Hepatocyte (in vitro differentiated cells): Measurements from ENCODE around the gene WNT11. TPM values are rescaled to one million over a fixed set of nuclear protein-coding genes. Genes with fewer than 3 reads are reported as not detected.

Source experiments
- DNase-seq: peaks from one replicate; pipeline ENCODE4 v3.0.0-alpha.2; 2016; ENCODE audit warnings: low spot score
- H2AFZ ChIP-seq: fragments of 200-600 bp; sonication (generic); 2 replicates; pipeline ENCODE4 v1.6.0; 2016; ENCODE audit warnings: antibody characterized with exemption, mild to moderate bottlenecking
- H3K27ac ChIP-seq: fragments of 200-600 bp; sonication (generic); 2 replicates; pipeline ENCODE4 v1.5.1; 2016; ENCODE audit warnings: mild to moderate bottlenecking
- H3K27me3 ChIP-seq: fragments of 200-600 bp; sonication (generic); 2 replicates; pipeline ENCODE4 v1.6.1; 2016
- H3K36me3 ChIP-seq: fragments of 200-600 bp; sonication (generic); replicated peaks from 2 replicates; pipeline ENCODE4 v1.5.1; 2016; ENCODE audit warnings: low read depth; ENCODE audit not compliant: insufficient read depth
- H3K4me1 ChIP-seq: fragments of 200-600 bp; sonication (generic); 2 replicates; pipeline ENCODE4 v1.5.1; 2016; ENCODE audit warnings: mild to moderate bottlenecking, moderate library complexity; ENCODE audit not compliant: insufficient read depth
- H3K4me2 ChIP-seq: fragments of 200-600 bp; sonication (generic); 2 replicates; pipeline ENCODE4 v1.6.0; 2016
- H3K4me3 ChIP-seq: fragments of 200-600 bp; sonication (generic); 2 replicates; pipeline ENCODE4 v1.5.1; 2016; ENCODE audit warnings: mild to moderate bottlenecking
- H3K79me2 ChIP-seq: fragments of 200-600 bp; sonication (generic); 2 replicates; pipeline ENCODE4 v1.6.0; 2017; ENCODE audit warnings: mild to moderate bottlenecking
- H3K9me2 ChIP-seq: fragments of 200-600 bp; sonication (generic); replicated peaks from 2 replicates; pipeline ENCODE4 v1.6.0; 2017; ENCODE audit warnings: mild to moderate bottlenecking; ENCODE audit not compliant: insufficient read depth
- H3K9me3 ChIP-seq: fragments of 200-600 bp; sonication (generic); 2 replicates; pipeline ENCODE4 v1.5.1; 2016; ENCODE audit warnings: low read depth, mild to moderate bottlenecking
- H4K20me1 ChIP-seq: fragments of 200-600 bp; sonication (generic); 2 replicates; pipeline ENCODE4 v1.6.0; 2016; ENCODE audit warnings: mild to moderate bottlenecking; ENCODE audit not compliant: insufficient read depth, poor library complexity, severe bottlenecking
- EZH2 ChIP-seq: fragments of 200-600 bp; sonication (generic); IDR thresholded peaks from 2 replicates; pipeline ENCODE4 v1.6.1; 2016; ENCODE audit warnings: antibody characterized with exemption, mild to moderate bottlenecking, borderline replicate concordance
- EZH2phosphoT487 ChIP-seq: fragments of 200-600 bp; sonication (generic); IDR thresholded peaks from one replicate; pipeline ENCODE4 v1.6.1; 2018; ENCODE audit warnings: antibody characterized with exemption, mild to moderate bottlenecking, low read depth, moderate library complexity; ENCODE audit not compliant: unreplicated experiment, severe bottlenecking
- WGBS: methylation state at CpG from one replicate; pipeline ENCODE4 v1.1.6; 2016; ENCODE audit warnings: low lambda C conversion rate; ENCODE audit errors: missing lambda C conversion rate; 5-methylcytosine and 5-hydroxymethylcytosine counted together
- polyA plus RNA-seq: library from polyadenylated mRNA; unstranded; fragments of >200 nt; fragmentation: Nextera tagmentation; extraction: Ambion mirVana; gene quantifications from 2 replicates; pipeline ENCODE4 v1.2.1, GENCODE V29; 2016
- total RNA-seq: library from RNA; depleted of rRNA; stranded (reverse); fragments of >200 nt; gene quantifications from 2 replicates; pipeline ENCODE4 v1.2.3, GENCODE V29; 2014
- TF ChIP-seq, protein P1 (sequence below): fragments of 200-600 bp; sonication (generic); IDR thresholded peaks from 2 replicates; pipeline ENCODE4 v1.5.1; 2016; ENCODE audit warnings: antibody characterized with exemption, mild to moderate bottlenecking; ENCODE audit not compliant: poor library complexity

The WNT11 gene
- total and polyA plus RNA-seq, 2 experiments from 2014 or later: 16.4 to 19.1 TPM

DNA sequence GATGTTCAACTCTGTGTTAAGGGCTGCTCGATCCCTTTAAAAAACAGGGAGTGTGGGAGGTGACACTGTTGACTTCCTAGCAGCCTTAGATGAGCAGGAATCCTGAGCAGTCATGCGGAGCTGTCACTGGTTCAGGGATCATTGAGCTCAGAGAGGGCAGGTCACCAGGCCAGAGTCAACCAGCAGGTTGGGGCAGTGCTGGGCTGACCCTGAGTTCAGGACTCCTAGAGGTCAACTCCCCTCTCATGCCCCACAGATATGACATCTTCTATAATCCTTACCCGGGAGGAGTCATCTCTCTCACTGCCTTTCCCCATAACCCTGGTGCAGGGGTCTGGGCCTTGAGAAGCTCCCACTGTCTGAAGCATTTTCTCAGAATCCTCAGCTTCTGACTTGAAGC lies 12.9 kb upstream of the WNT11 start:
- Histone ChIP-seq H3K36me3 (no peaks in the 10 kb centered on the region), H2AFZ (no peak overlapping the region), H3K27me3 (no peaks in the 10 kb centered on the region), H4K20me1 (no peaks in the 10 kb centered on the region), H3K4me2 (no peak overlapping the region), H3K27ac (no peak overlapping the region), H3K4me1 (no peaks in the 10 kb centered on the region), H3K4me3 (no peak overlapping the region), H3K79me2 (no peaks in the 10 kb centered on the region), H3K9me2 (no peaks in the 10 kb centered on the region), H3K9me3 (no peaks in the 10 kb centered on the region)
- TF ChIP-seq, protein P1, sequence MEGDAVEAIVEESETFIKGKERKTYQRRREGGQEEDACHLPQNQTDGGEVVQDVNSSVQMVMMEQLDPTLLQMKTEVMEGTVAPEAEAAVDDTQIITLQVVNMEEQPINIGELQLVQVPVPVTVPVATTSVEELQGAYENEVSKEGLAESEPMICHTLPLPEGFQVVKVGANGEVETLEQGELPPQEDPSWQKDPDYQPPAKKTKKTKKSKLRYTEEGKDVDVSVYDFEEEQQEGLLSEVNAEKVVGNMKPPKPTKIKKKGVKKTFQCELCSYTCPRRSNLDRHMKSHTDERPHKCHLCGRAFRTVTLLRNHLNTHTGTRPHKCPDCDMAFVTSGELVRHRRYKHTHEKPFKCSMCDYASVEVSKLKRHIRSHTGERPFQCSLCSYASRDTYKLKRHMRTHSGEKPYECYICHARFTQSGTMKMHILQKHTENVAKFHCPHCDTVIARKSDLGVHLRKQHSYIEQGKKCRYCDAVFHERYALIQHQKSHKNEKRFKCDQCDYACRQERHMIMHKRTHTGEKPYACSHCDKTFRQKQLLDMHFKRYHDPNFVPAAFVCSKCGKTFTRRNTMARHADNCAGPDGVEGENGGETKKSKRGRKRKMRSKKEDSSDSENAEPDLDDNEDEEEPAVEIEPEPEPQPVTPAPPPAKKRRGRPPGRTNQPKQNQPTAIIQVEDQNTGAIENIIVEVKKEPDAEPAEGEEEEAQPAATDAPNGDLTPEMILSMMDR: no peak
- TF ChIP-seq EZH2phosphoT487 (no peak), EZH2 (no peak)
- WGBS: 87% methylated on average over 3 of the region's 3 CpGs
- no peak for DNase-seq

DNA sequence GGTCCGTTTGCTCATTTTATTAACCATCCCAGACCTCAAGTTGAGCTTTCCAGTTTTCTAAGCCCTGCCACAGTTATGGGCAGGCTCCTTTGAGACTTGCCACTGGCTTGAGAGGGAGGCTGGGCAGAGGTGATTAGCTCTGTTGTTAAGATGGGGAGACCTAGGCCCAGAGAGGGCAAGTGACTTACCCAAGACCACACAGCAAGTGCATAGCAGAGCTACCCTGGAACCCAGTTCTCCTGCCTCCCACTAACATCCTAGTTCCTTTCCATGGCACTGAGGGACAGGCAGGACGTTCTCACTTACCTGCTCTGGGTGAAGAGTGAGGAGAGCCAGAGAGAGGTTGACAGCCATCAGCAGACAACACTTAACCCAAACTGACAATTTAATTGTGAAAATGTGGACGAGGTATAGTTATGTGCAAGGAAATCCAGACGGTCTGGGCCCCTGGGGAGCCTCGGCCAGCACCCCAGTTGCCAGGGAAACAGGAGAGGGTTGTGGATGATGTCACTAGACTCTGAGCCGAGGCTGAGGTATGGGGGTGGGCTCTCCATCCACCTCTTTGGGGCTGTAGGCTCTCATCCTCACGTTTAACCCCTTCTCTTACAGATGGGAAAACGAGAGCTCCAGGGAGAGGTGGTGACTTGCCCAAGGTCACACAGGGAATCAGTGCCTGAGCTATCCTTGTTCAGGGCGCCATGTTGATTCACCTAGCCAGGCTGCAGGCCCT lies 12.3 kb upstream of the WNT11 start:
- no peaks in the 10 kb centered on the region for H4K20me1 ChIP-seq
- no peaks in the 10 kb centered on the region for H3K4me1 ChIP-seq
- H2AFZ ChIP-seq: no peak overlapping the region
- H3K27ac ChIP-seq: no peak overlapping the region
- peaks cover 2% of the 10 kb centered on the region for H3K27me3 ChIP-seq
- H3K9me3 ChIP-seq: no peaks in the 10 kb centered on the region
- TF ChIP-seq, protein P1: no peak
- TF ChIP-seq EZH2phosphoT487 (no peak), EZH2 (no peak)
- no peak overlapping the region for H3K4me2 ChIP-seq
- H3K79me2 ChIP-seq: no peaks in the 10 kb centered on the region
- WGBS: 65% methylated on average over 9 of the region's 9 CpGs
- DNase-seq: no peak
- no peak overlapping the region for H3K4me3 ChIP-seq
- no peaks in the 10 kb centered on the region for H3K36me3 ChIP-seq
- no peaks in the 10 kb centered on the region for H3K9me2 ChIP-seq

DNA sequence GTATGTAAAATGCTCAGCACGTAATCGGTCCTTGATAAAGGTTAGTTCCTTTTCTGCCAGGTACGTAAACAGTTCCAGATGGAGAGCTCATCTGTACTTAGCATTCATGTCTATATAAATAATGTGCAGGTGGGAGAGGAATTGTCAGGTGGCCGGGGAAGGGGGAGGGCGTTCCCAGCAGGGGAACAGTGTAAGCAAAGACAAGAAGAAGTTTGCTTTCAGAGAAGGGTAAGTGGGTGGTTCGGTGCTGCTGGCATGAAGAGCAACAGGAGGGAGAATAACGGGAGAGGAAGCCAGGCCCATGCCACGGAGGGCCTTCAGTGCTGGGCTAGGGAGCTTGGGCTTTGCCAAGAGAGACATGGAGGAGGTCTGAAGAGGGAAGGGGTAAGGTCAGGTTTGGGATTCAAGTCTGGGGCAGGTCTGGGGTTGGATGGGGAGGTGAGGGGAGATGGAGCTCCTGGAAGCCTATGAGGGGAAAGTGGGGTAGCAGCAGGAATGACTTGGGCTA lies 11.4 kb upstream of the WNT11 start:
- 74% methylated on average over 8 of the region's 8 CpGs for WGBS
- Histone ChIP-seq H3K27ac (no peak overlapping the region), H3K79me2 (no peaks in the 10 kb centered on the region), H3K4me1 (no peaks in the 10 kb centered on the region), H4K20me1 (no peaks in the 10 kb centered on the region), H2AFZ (no peak overlapping the region), H3K9me3 (no peaks in the 10 kb centered on the region), H3K27me3 (peaks cover 11% of the 10 kb centered on the region), H3K4me3 (no peak overlapping the region), H3K36me3 (no peaks in the 10 kb centered on the region), H3K4me2 (no peak overlapping the region), H3K9me2 (no peaks in the 10 kb centered on the region)
- no peak for DNase-seq
- TF ChIP-seq EZH2phosphoT487 (no peak), EZH2 (no peak)
- TF ChIP-seq, protein P1: no peak
